ENCODE results near the gene RNF212B.

Gene RNF212B

DNA sequence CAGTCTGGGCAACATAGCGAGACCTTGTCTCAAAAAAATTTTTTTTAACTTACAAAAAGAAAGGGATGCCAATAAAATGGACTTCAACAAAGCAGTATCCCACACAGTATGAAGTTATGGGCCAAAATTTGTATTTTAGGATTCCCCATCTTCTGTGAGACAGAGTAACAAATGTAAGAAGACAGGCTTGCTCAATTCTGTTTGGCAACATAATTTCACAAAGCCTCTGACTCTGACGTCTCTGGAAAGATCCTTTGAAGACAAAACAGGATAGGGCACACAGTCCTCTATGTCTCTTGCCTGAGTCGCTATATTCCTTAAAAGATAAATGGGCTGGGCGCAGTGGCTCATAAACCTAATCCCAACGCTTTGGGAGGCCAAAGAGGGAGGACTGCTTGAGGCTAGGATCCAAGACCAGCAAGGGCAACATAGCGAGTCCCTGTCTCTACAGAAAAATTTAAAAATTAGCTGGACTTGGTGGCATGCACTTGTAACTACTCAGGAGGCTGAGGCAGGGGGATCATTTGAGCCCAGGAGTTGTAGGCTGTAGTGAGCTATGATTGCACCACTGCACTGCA is 49.3 kb downstream of the RNF212B start:
- peaks cover 21 to 41% (median 25%) of the 10 kb centered on the region in 10 experiments for H3K4me1 ChIP-seq
- TF ChIP-seq Cebpa-rat (IDR thresholded peaks at IDR 0.05), result no peak
- H3K4me2 ChIP-seq, result peak overlapping the region; percentile 82 to 92 (median 87)
- no peaks in the 10 kb centered on the region for H3K9me3 ChIP-seq (replicated peaks in 1 of 11)
- H3K27ac ChIP-seq, result peak overlapping the region; percentile 69 to 87 (median 77)
- H3K27me3 ChIP-seq, result no peaks in the 10 kb centered on the region
- H3K36me3 ChIP-seq, result peaks cover 0 to 9% (median 0%) of the 10 kb centered on the region in 11 experiments; a peak in 3 of 22 replicates
- H4K20me1 ChIP-seq, result peaks cover 0 to 9% (median 0%) of the 10 kb centered on the region in 11 experiments; a peak in 3 of 22 replicates
- peak overlapping the region; percentile 78 to 93 (median 86) for H3K9ac ChIP-seq
- peak overlapping the region; percentile 75 to 92 (median 87) for H3K4me3 ChIP-seq

DNA sequence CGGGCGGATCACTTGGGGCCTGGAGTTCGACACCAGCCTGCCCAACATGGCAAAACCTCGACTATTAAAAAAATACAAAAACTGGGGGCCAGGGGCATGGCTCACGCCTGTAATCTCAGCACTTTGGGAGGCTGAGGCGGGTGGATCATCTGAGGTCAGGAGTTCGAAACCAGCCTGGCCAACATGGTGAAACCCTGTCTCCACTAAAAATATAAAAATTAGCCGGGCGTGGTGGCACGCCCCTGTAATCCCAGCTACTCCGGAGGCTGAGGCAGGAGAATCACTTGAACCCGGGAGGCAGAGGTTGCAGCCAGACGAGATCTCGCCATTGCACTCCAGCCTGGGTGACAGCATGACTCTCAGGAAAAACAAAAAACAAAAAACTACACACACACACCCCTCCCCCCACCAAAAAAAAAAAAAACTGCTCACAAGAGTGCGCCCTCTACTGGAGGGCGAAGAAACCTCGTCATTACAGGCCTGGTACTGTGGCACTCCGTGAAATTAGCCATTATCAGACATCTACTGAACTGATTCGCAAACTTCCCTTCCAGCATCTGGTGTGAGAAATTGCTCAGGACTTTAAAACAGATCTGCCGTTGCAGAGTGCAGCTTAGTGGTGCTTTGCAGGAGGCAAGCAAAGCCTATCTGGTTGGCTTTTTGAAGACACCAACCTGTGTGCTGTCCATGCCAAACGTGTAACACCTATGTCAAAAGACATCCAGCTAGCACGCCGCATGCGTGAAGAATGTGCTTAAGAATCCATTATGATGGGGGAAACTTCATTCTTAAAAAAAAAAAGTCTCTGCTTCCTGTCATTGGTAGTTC is 57.2 kb downstream of the RNF212B start:
- no peaks in the 10 kb centered on the region for H4K20me1 ChIP-seq
- H3K9ac ChIP-seq, result peak overlapping the region in 5 of 11 experiments; percentile 16 to 47 (median 26); a peak in 4 of 22 replicates
- H3K4me3 ChIP-seq, result no peak overlapping the region
- H3K27me3 ChIP-seq, result no peaks in the 10 kb centered on the region
- no peaks in the 10 kb centered on the region for H3K9me3 ChIP-seq (replicated peaks in 1 of 11)
- TF ChIP-seq Cebpa-rat (IDR thresholded peaks at IDR 0.05), result no peak
- H3K4me2 ChIP-seq, result peak overlapping the region in 9 of 11 experiments; percentile 10 to 61 (median 31); a peak in 11 of 22 replicates
- H3K4me1 ChIP-seq, result peaks cover 16 to 41% (median 28%) of the 10 kb centered on the region in 10 experiments
- peak overlapping the region in 8 of 11 experiments; percentile 32 to 70 (median 53); a peak in 14 of 22 replicates for H3K27ac ChIP-seq
- H3K36me3 ChIP-seq, result peaks cover 14 to 34% (median 21%) of the 10 kb centered on the region in 11 experiments; a peak in 17 of 22 replicates

DNA sequence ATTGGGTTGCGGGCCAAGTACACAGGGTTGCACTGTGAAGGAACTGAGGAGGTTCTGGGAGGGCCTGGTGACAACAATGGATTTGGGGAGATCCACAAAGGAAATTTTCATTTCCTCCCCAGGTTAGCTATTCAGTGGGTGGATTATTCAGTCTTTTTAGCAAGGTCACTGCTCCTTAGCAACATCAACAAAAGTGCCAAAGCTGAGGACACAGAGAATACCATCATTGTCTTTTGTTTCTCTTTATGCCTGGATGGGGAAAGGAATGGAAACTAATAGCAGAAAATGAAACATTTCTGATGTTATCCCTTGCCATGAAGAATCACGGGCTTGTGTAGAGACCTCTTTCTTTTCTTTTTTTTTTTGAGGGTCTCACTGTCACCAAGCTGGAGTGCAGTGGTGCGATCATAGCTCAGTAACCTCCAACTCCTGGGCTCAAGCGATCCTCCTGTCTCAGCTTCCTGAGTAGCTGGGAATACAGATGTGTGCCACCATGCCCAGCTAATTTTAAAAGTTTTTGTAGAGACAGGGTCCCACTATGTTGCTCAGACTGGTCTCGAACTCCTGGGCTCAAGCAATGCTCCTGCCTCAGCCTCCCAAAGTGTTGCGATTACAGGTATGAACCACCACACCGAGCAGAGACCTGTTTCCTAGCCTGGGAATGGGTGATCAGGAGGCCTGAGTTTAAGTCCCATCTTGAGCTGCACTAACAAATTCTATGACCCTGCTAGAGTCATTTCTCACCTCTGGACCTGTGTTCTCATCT is 58.5 kb downstream of the RNF212B start:
- Histone ChIP-seq H3K9me3 (replicated peaks in 1 of 11) (no peaks in the 10 kb centered on the region), H4K20me1 (no peaks in the 10 kb centered on the region), H3K9ac (peak overlapping the region in 2 of 11 experiments; percentile 4 to 33; a peak in 1 of 22 replicates), H3K27me3 (no peaks in the 10 kb centered on the region), H3K27ac (no peak overlapping the region), H3K4me3 (no peak overlapping the region), H3K4me1 (peaks cover 22 to 41% (median 33%) of the 10 kb centered on the region in 10 experiments), H3K36me3 (peaks cover 14 to 34% (median 21%) of the 10 kb centered on the region in 11 experiments; a peak in 17 of 22 replicates), H3K4me2 (no peak overlapping the region)
- no peak for TF ChIP-seq Cebpa-rat (IDR thresholded peaks at IDR 0.05)

DNA sequence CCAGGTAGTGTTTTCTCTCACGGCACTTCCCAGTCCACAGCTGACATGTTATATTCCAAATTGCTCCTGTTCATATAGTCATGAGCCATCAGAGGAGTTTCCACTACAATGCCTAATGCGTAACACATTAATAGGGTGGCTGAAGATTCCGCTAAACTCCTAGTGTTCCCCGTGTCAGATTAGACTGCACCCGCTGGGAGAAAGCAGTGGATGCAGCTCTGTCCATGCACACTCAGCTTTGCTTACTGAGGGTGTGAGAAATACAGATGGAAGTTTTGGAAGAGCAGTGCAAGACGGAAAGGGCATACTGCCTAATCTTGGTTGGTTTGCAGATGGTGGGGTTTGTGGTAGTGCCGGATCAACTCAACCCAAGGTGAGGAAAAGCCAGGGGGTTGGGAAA is 59.4 kb downstream of the RNF212B start:
- Histone ChIP-seq H3K4me3 (no peak overlapping the region), H3K9me3 (replicated peaks in 1 of 11) (no peaks in the 10 kb centered on the region), H4K20me1 (no peaks in the 10 kb centered on the region), H3K27me3 (no peaks in the 10 kb centered on the region), H3K4me2 (no peak overlapping the region), H3K9ac (peak overlapping the region in 2 of 11 experiments; percentile 56 to 96; a peak in 4 of 22 replicates), H3K36me3 (peaks cover 14 to 34% (median 21%) of the 10 kb centered on the region in 11 experiments; a peak in 17 of 22 replicates), H3K4me1 (peaks cover 22 to 41% (median 33%) of the 10 kb centered on the region in 10 experiments), H3K27ac (peak overlapping the region in 1 of 11 experiments; percentile 22; a peak in 1 of 22 replicates)
- no peak for TF ChIP-seq Cebpa-rat (IDR thresholded peaks at IDR 0.05)

DNA sequence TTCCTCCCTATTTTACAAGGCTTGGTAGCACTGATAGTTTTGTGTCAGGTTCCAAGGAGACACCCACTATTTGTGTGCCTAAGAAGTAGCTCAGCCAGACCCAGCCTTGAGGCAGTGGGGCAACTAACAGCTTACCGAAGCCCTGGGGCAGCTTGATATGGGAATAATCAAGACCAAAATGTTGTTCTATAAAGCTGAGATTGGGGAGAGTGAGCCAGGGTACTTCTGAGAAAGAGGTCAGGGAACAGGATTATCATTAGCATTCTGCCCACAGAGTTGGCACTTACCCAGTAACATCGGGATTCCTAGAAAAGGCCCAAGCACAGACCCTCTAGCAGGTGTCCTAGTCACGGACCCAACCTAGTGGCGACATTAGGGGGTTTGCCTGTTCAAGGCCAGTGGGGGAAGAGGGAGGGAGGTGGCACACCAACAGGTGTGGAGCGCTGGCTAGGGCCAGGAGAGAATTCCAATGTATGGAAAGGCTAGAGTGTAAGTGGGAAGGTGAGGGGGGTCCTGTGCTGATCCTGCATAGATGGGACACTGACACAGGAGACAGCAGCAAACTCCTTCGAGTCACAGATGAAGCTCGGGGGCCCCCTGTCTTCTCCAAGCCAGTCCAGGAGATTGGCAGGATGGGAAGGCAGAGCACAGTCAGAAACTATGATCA is 60.0 kb downstream of the RNF212B start:
- Histone ChIP-seq H3K9me3 (replicated peaks in 1 of 11) (no peaks in the 10 kb centered on the region), H3K36me3 (peaks cover 14 to 34% (median 21%) of the 10 kb centered on the region in 11 experiments; a peak in 17 of 22 replicates), H3K9ac (peak overlapping the region in 5 of 11 experiments; percentile 6 to 96 (median 56); a peak in 10 of 22 replicates), H3K27ac (peak overlapping the region in 3 of 11 experiments; percentile 13 to 99 (median 22); a peak in 3 of 22 replicates), H3K4me3 (no peak overlapping the region), H3K27me3 (no peaks in the 10 kb centered on the region), H3K4me1 (peaks cover 24 to 41% (median 35%) of the 10 kb centered on the region in 10 experiments), H3K4me2 (peak overlapping the region in 3 of 11 experiments; percentile 80 to 93 (median 92); a peak in 5 of 22 replicates), H4K20me1 (no peaks in the 10 kb centered on the region)
- TF ChIP-seq Cebpa-rat (IDR thresholded peaks at IDR 0.05), result no peak

DNA sequence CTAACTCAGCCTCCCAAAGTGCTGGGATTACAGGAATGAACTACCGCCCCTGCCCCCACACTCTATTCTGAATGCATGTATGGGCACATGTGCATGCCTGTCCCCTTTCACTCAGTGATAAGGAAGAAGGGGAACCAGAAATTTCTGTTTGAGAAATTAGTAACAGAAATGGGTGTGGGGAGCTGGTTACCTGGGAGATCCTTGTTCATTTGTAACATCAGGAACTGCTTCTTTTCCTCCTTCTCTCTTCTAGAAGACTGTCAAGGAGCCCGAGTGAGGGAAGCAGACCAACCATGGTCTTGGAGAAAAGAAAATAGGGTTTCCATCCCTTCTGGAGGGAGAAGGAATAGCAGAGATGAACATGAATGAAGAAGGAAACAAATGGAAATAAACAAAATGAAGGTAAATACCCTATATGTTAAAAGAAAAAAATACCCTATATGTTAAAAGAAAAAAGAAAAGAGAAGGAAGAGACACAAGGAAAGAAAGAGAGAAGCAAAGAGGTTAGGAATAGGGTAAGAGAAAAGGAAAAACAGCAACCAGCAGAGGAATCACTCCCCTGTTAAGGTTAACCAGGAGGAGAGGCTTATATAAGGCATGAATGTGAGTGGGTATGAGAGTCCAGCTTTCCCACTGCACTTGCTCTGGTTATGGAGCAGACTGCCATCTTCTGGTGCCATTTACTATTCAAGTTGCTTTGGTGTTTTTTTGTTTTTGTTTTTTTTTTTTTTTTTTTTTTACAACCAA is 61.6 kb downstream of the RNF212B start:
- peaks cover 33 to 49% (median 44%) of the 10 kb centered on the region in 10 experiments for H3K4me1 ChIP-seq
- H3K9ac ChIP-seq, result peak overlapping the region; percentile 89 to 98 (median 95); a peak in 20 of 22 replicates
- H3K27ac ChIP-seq, result peak overlapping the region in 9 of 11 experiments; percentile 86 to 99 (median 96); a peak in 16 of 22 replicates
- H3K27me3 ChIP-seq, result no peaks in the 10 kb centered on the region
- no peaks in the 10 kb centered on the region for H4K20me1 ChIP-seq
- peak overlapping the region; percentile 80 to 98 (median 96) for H3K4me2 ChIP-seq
- peak overlapping the region in 9 of 10 experiments; percentile 69 to 91 (median 84); a peak in 13 of 20 replicates for H3K4me3 ChIP-seq
- peaks cover 14 to 34% (median 21%) of the 10 kb centered on the region in 11 experiments; a peak in 17 of 22 replicates for H3K36me3 ChIP-seq
- H3K9me3 ChIP-seq (replicated peaks in 1 of 11), result no peaks in the 10 kb centered on the region
- TF ChIP-seq Cebpa-rat (IDR thresholded peaks at IDR 0.05), result no peak

DNA sequence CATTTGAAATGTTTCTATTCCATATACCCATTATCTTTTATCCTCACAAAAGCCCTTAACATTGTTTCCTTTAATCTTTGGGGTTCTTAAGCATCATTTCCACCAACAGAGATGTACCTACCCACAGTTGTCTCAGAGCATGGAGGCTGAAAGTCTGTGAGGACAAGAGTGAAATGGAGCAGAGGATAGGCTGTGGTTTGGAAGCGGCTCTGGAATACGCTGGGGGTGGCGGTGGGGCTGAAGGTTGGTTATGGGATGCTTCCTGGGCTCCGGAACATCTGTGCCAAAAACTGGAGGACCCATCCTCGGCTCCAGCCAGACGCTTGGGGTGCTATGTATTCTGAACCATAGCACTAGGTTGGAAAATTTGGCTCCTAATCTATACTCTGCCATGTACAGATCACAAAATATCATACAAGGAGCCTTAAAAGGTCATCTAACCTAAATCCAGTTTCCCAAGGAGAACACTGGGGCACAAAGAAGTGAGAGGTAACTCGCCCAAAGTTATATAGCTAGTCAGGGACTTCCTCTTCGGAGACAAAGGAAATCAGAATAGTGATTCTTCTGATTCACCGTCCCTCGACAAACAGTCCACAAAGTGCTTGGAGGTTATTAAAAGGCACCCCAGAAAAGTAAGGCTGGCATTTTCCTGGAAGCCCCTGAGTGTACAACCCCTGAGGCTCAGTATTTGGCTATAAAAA is 62.4 kb downstream of the RNF212B start:
- no peaks in the 10 kb centered on the region for H3K27me3 ChIP-seq
- peaks cover 31 to 47% (median 41%) of the 10 kb centered on the region in 10 experiments for H3K4me1 ChIP-seq
- peak overlapping the region; percentile 89 to 98 (median 95) for H3K9ac ChIP-seq
- H3K36me3 ChIP-seq, result peaks cover 14 to 34% (median 21%) of the 10 kb centered on the region in 11 experiments; a peak in 17 of 22 replicates
- H4K20me1 ChIP-seq, result no peaks in the 10 kb centered on the region
- H3K27ac ChIP-seq, result peak overlapping the region; percentile 86 to 99 (median 94)
- TF ChIP-seq Cebpa-rat (IDR thresholded peaks at IDR 0.05), result no peak
- no peaks in the 10 kb centered on the region for H3K9me3 ChIP-seq (replicated peaks in 1 of 11)
- H3K4me2 ChIP-seq, result peak overlapping the region; percentile 80 to 98 (median 96)
- H3K4me3 ChIP-seq, result peak overlapping the region; percentile 69 to 91 (median 82)

All from BLaER1 treated with 17β-estradiol and CSF1 and Interleukin-3, amounts not matched to agents 10 nM and 100 nM (cell line).